Neural cell (in vitro differentiated cells): ENCODE data around the gene SLC27A4. TPM values are rescaled to one million over a fixed set of nuclear protein-coding genes. Genes with fewer than 3 reads are reported as not detected.

Source experiments
- H2AFZ ChIP-seq: fragments of 200-600, 300-800 bp; sonication (generic), shearing (Covaris generic); 2 replicates; pipeline ENCODE4 v1.6.0; 2014; ENCODE audit warnings: low read depth, mild to moderate bottlenecking, antibody characterized with exemption, low read length, moderate library complexity
- H3F3A ChIP-seq: fragments of 200-600 bp; shearing (Covaris generic); 2 replicates; pipeline ENCODE4 v1.6.1; 2016; ENCODE audit warnings: mild to moderate bottlenecking, moderate library complexity, mixed read lengths, antibody characterized with exemption, low read length; ENCODE audit not compliant: insufficient read depth, poor library complexity, severe bottlenecking
- H3K27ac ChIP-seq: fragments of 200-600, 300-800 bp; sonication (generic), shearing (Covaris generic); 2 replicates; pipeline ENCODE4 v1.5.1; 2014; ENCODE audit warnings: mild to moderate bottlenecking, low read length, moderate library complexity
- H3K27me3 ChIP-seq: fragments of 300-800, 200-600 bp; sonication (generic), shearing (Covaris generic); 2 replicates; pipeline ENCODE4 v1.6.0; 2014; ENCODE audit warnings: mild to moderate bottlenecking, low read depth, low read length, moderate library complexity; ENCODE audit not compliant: insufficient read depth
- H3K36me3 ChIP-seq: fragments of 300-800, 200-600 bp; sonication (generic), shearing (Covaris generic); 2 replicates; pipeline ENCODE4 v1.5.1; 2014; ENCODE audit warnings: mild to moderate bottlenecking, antibody characterized with exemption, low read length, moderate library complexity; ENCODE audit not compliant: insufficient read depth
- H3K4me2 ChIP-seq: fragments of 300-800, 200-600 bp; sonication (generic), shearing (Covaris generic); 2 replicates; pipeline ENCODE4 v1.6.0; 2014; ENCODE audit warnings: mild to moderate bottlenecking, low read length
- H3K4me3 ChIP-seq: fragments of 300-800, 200-600 bp; sonication (generic), shearing (Covaris generic); 2 replicates; pipeline ENCODE4 v1.5.1; 2014; ENCODE audit warnings: mild to moderate bottlenecking, low read length, moderate library complexity
- H3K79me2 ChIP-seq: fragments of 200-600 bp; shearing (Covaris generic); replicated peaks from 2 replicates; pipeline ENCODE4 v1.6.0; 2014; ENCODE audit warnings: mild to moderate bottlenecking, low read length, moderate library complexity; ENCODE audit not compliant: insufficient read depth
- H3K9ac ChIP-seq: fragments of 300-800, 200-600 bp; sonication (generic), shearing (Covaris generic); 2 replicates; pipeline ENCODE4 v1.6.1; 2016; ENCODE audit warnings: mild to moderate bottlenecking, low read length, mixed read lengths
- H3K9me2 ChIP-seq: fragments of 200-600 bp; shearing (Covaris generic); 2 replicates; pipeline ENCODE4 v1.6.1; 2016; ENCODE audit warnings: mild to moderate bottlenecking, low read length, mixed read lengths; ENCODE audit not compliant: insufficient read depth
- H3K9me3 ChIP-seq: fragments of 200-600, 300-800 bp; sonication (generic), shearing (Covaris generic); 2 replicates; pipeline ENCODE4 v1.6.1; 2016; ENCODE audit warnings: mild to moderate bottlenecking, mixed run types, low read length, moderate library complexity, mixed read lengths
- H4K20me1 ChIP-seq: fragments of 200-600 bp; shearing (Covaris generic); 2 replicates; pipeline ENCODE4 v1.6.1; 2016; ENCODE audit warnings: mild to moderate bottlenecking, mixed run types; ENCODE audit not compliant: insufficient read depth
- CTCF ChIP-seq: fragments of 450-650 bp; IDR thresholded peaks from 2 replicates; pipeline ENCODE4 v1.5.1; 2014; ENCODE audit warnings: antibody characterized with exemption, mild to moderate bottlenecking, moderate library complexity; ENCODE audit not compliant: poor library complexity, severe bottlenecking
- EP300 ChIP-seq: fragments of 450-650 bp; conservative IDR thresholded peaks from 2 replicates; pipeline ENCODE4 v1.6.1; 2014; ENCODE audit warnings: antibody characterized with exemption, mild to moderate bottlenecking, moderate library complexity; ENCODE audit not compliant: poor library complexity, severe bottlenecking
- EZH2 ChIP-seq: fragments of 200-600, 300-800 bp; shearing (Covaris generic), sonication (generic); IDR thresholded peaks from 2 replicates; pipeline ENCODE4 v1.6.1; 2014; ENCODE audit warnings: antibody characterized with exemption, low read length, borderline replicate concordance, mild to moderate bottlenecking; ENCODE audit not compliant: insufficient read depth, poor library complexity, severe bottlenecking
- MXI1 ChIP-seq: fragments of 450-650 bp; conservative IDR thresholded peaks from 2 replicates; pipeline ENCODE4 v1.6.1; 2014; ENCODE audit warnings: antibody characterized with exemption, mild to moderate bottlenecking; ENCODE audit not compliant: poor library complexity, severe bottlenecking
- POLR2AphosphoS5 ChIP-seq: IDR thresholded peaks from 2 replicates; pipeline ENCODE4 v1.6.1; 2012
- RAD21 ChIP-seq: fragments of 450-650 bp; conservative IDR thresholded peaks from 2 replicates; pipeline ENCODE4 v1.6.1; 2014; ENCODE audit warnings: antibody characterized with exemption, mild to moderate bottlenecking, moderate library complexity
- REST ChIP-seq: IDR thresholded peaks from 2 replicates; pipeline ENCODE4 v1.6.1; 2012; ENCODE audit warnings: borderline replicate concordance
- SMC3 ChIP-seq: fragments of 450-650 bp; conservative IDR thresholded peaks from 2 replicates; pipeline ENCODE4 v1.6.1; 2014; ENCODE audit warnings: antibody characterized with exemption, mild to moderate bottlenecking, moderate library complexity; ENCODE audit not compliant: poor library complexity
- TAF1 ChIP-seq: IDR thresholded peaks from 2 replicates; pipeline ENCODE4 v1.6.1; 2012; ENCODE audit warnings: low read depth
- polyA plus RNA-seq: library from polyadenylated mRNA; depleted of rRNA; stranded (reverse); fragments of >200 nt; gene quantifications from 2 replicates; pipeline ENCODE4 v1.2.3, GENCODE V29; 2014

SLC27A4 gene
- polyA plus RNA-seq, 1 donor from 2014 or later, result 31.6 TPM

- Histone ChIP-seq H3K4me3 (no peak overlapping the region), H3K9me2 (no peaks in the 10 kb centered on the region), H3K27ac (no peak overlapping the region), H3K4me2 (no peak overlapping the region), H3K9ac (no peak overlapping the region), H3K36me3 (peaks cover 5% of the 10 kb centered on the region), H3K79me2 (no peaks in the 10 kb centered on the region), H3F3A (no peaks in the 10 kb centered on the region), H3K27me3 (no peaks in the 10 kb centered on the region), H3K9me3 (no peaks in the 10 kb centered on the region), H4K20me1 (no peaks in the 10 kb centered on the region), H2AFZ (no peak overlapping the region)
- TF ChIP-seq CTCF, result no peak
- TF ChIP-seq MXI1, result no peak
- TF ChIP-seq RAD21, result no peak
- TF ChIP-seq POLR2AphosphoS5, result no peak
- TF ChIP-seq SMC3, result no peak
- TF ChIP-seq EP300, result no peak
- no peak for TF ChIP-seq TAF1
- no peak for TF ChIP-seq EZH2
- no peak for TF ChIP-seq REST
Observed at GRCh38 chr9:128342971-128343680, 2.8 kb downstream of the SLC27A4 start.

- Histone ChIP-seq H3K4me2 (no peak overlapping the region), H4K20me1 (no peaks in the 10 kb centered on the region), H3K4me3 (no peak overlapping the region), H3K9ac (no peak overlapping the region), H3K27ac (no peak overlapping the region), H3K9me3 (no peaks in the 10 kb centered on the region), H3K9me2 (no peaks in the 10 kb centered on the region), H3K36me3 (peaks cover 5% of the 10 kb centered on the region), H3K79me2 (no peaks in the 10 kb centered on the region), H3K27me3 (no peaks in the 10 kb centered on the region), H2AFZ (no peak overlapping the region), H3F3A (no peaks in the 10 kb centered on the region)
- TF ChIP-seq POLR2AphosphoS5 (no peak), SMC3 (no peak), CTCF (no peak), MXI1 (no peak), RAD21 (no peak), REST (no peak), EP300 (no peak)
Observed at GRCh38 chr9:128343855-128344254, 3.5 kb downstream of the SLC27A4 start.
